ENCODE data around the gene ADAMTS18.

DNA sequence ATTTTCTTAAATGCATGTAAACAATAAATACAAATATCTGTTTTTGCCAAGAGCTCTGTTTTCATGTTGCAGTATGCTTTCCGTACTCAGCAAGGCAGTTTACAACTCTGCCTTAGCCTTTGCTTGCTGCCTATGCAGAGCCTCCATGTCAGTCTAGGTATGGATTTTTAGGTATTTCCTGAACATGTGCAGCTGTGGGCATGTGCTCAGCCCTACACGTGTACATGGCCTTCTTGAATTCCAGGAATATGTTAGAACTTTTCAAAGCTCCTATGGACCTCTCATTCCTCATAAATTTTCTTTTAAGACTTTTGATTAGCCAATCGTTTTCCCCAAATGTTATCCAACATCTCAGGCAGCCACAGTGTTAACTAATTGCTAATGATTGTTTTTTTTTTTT is 171.9 kb downstream of the ADAMTS18 start:
- TF ChIP-seq, protein P1, sequence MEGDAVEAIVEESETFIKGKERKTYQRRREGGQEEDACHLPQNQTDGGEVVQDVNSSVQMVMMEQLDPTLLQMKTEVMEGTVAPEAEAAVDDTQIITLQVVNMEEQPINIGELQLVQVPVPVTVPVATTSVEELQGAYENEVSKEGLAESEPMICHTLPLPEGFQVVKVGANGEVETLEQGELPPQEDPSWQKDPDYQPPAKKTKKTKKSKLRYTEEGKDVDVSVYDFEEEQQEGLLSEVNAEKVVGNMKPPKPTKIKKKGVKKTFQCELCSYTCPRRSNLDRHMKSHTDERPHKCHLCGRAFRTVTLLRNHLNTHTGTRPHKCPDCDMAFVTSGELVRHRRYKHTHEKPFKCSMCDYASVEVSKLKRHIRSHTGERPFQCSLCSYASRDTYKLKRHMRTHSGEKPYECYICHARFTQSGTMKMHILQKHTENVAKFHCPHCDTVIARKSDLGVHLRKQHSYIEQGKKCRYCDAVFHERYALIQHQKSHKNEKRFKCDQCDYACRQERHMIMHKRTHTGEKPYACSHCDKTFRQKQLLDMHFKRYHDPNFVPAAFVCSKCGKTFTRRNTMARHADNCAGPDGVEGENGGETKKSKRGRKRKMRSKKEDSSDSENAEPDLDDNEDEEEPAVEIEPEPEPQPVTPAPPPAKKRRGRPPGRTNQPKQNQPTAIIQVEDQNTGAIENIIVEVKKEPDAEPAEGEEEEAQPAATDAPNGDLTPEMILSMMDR (IDR thresholded peaks at IDR 0.05; ENCODE audit: poor library complexity) = no peak
- TF ChIP-seq EZH2 (IDR thresholded peaks at IDR 0.05; ENCODE audit: borderline replicate concordance) = no peak
- TF ChIP-seq EZH2phosphoT487 (IDR thresholded peaks at IDR 0.05; ENCODE audit: low read depth, severe bottlenecking, unreplicated experiment) = no peak

Data from hepatocyte (in vitro differentiated cells).